HepG2 (cell line): Measurements from ENCODE around the gene MISP3. TPM values are rescaled to one million over a fixed set of nuclear protein-coding genes. Genes with fewer than 3 reads are reported as not detected.

Source experiments
- HNRNPLL ChIP-seq: fragments of 200-400 bp; formaldehyde crosslinking; IDR thresholded peaks from 2 replicates; pipeline ENCODE4 v1.6.1; 2017; ENCODE audit warnings: mild to moderate bottlenecking, low read depth, low read length; ENCODE audit not compliant: poor library complexity, severe bottlenecking
- IKZF4 ChIP-seq: sonication (generic); formaldehyde crosslinking; IDR thresholded peaks from 2 replicates; pipeline ENCODE4 v1.5.1; 2020; ENCODE audit warnings: borderline replicate concordance, mild to moderate bottlenecking, low read depth, missing genetic modification reagents; ENCODE audit errors: not compliant biosample characterization
- NCOR1 ChIP-seq: fragments of 200-600 bp; sonication (generic); IDR thresholded peaks from 2 replicates; pipeline ENCODE4 v1.7.0; 2017; ENCODE audit warnings: antibody characterized with exemption, low read length, borderline replicate concordance
- SIX4 ChIP-seq: sonication (generic); formaldehyde crosslinking; IDR thresholded peaks from 2 replicates; pipeline ENCODE4 v1.4.0; 2020; ENCODE audit warnings: missing genetic modification reagents
- ZNF263 ChIP-seq: sonication (generic); formaldehyde crosslinking; IDR thresholded peaks from 2 replicates; pipeline ENCODE4 v1.4.0; 2020; ENCODE audit warnings: missing genetic modification reagents
- ZNF282 ChIP-seq: fragments of 450-650 bp; IDR thresholded peaks from 2 replicates; pipeline ENCODE4 v1.6.1; 2018; ENCODE audit not compliant: partially characterized antibody
- ZNF331 ChIP-seq: sonication (generic); formaldehyde crosslinking; IDR thresholded peaks from 2 replicates; pipeline ENCODE4 v1.4.0; 2020; ENCODE audit warnings: missing genetic modification reagents
- ZNF33B ChIP-seq: sonication (generic); formaldehyde crosslinking; IDR thresholded peaks from 2 replicates; pipeline ENCODE4 v1.5.1; 2020; ENCODE audit warnings: mild to moderate bottlenecking, missing genetic modification reagents
- ZNF530 ChIP-seq: sonication (generic); formaldehyde crosslinking; IDR thresholded peaks from 2 replicates; pipeline ENCODE4 v1.5.0; 2020; ENCODE audit warnings: low read depth, mild to moderate bottlenecking, missing genetic modification reagents
- ZNF674 ChIP-seq: sonication (generic); formaldehyde crosslinking; IDR thresholded peaks from 2 replicates; pipeline ENCODE4 v1.5.0; 2020; ENCODE audit warnings: low read depth, mild to moderate bottlenecking, missing genetic modification reagents
- ZNF777 ChIP-seq: sonication (generic); formaldehyde crosslinking; IDR thresholded peaks from 2 replicates; pipeline ENCODE4 v1.4.0; 2020; ENCODE audit warnings: missing genetic modification reagents
- ZNF790 ChIP-seq: sonication (generic); formaldehyde crosslinking; IDR thresholded peaks from 2 replicates; pipeline ENCODE4 v1.8.0; 2022; ENCODE audit warnings: missing genetic modification reagents, mild to moderate bottlenecking, borderline replicate concordance
- ZSCAN31 ChIP-seq: sonication (generic); formaldehyde crosslinking; IDR thresholded peaks from 2 replicates; pipeline ENCODE4 v1.5.0; 2020; ENCODE audit warnings: low read depth, mild to moderate bottlenecking, missing genetic modification reagents
- polyA plus RNA-seq, 8 experiments: library from polyadenylated mRNA; depleted of rRNA in 3 of 8; stranded (reverse) in 7 of 8; unstranded in 1 of 8; fragments of >200 nt; fragmentation: Illumina TruSeq in 4 of 8; extraction: Trizol in 4 of 8; gene quantifications; 2 replicates each; pipeline versions ENCODE4 v1.2.1 to v1.2.3, GENCODE V29; 2011 to 2016; ENCODE audit warnings: low read depth in 4 of 8, missing spikeins in 1 of 8, mixed read lengths in 1 of 8; ENCODE audit not compliant: insufficient read depth in 1 of 8
- total RNA-seq, 5 experiments: library from RNA; depleted of rRNA; stranded (reverse); fragments of >200 nt; fragmentation: Illumina TruSeq; extraction: Trizol; gene quantifications; 2 replicates each; pipeline ENCODE4 v1.2.3, GENCODE V29; 2016; ENCODE audit warnings: low read depth in 1 of 5
- TF ChIP-seq, protein P1 (sequence below): sonication (generic); formaldehyde crosslinking; IDR thresholded peaks from 2 replicates; pipeline ENCODE4 v1.5.1; 2020; ENCODE audit warnings: missing genetic modification reagents, mild to moderate bottlenecking, borderline replicate concordance
- TF ChIP-seq, protein P2 (sequence below): sonication (generic); formaldehyde crosslinking; IDR thresholded peaks from 2 replicates; pipeline ENCODE4 v1.4.0; 2020; ENCODE audit warnings: mild to moderate bottlenecking, missing genetic modification reagents
- TF ChIP-seq, protein P3 (sequence below): sonication (generic); formaldehyde crosslinking; conservative IDR thresholded peaks from 2 replicates; pipeline ENCODE4 v1.4.0; 2020; ENCODE audit warnings: mild to moderate bottlenecking, missing genetic modification reagents, moderate library complexity
- TF ChIP-seq, protein P4 (sequence below): sonication (generic); formaldehyde crosslinking; IDR thresholded peaks from 2 replicates; pipeline ENCODE4 v1.4.0; 2020; ENCODE audit warnings: mild to moderate bottlenecking, missing genetic modification reagents
- TF ChIP-seq, protein P5 (sequence below): sonication (generic); formaldehyde crosslinking; IDR thresholded peaks from 2 replicates; pipeline ENCODE4 v1.4.0; 2020; ENCODE audit warnings: mild to moderate bottlenecking, missing genetic modification reagents
- TF ChIP-seq, protein P6 (sequence below): sonication (generic); formaldehyde crosslinking; IDR thresholded peaks from 2 replicates; pipeline ENCODE4 v1.5.1; 2020; ENCODE audit warnings: mild to moderate bottlenecking, missing genetic modification reagents, moderate library complexity

Gene MISP3
- total and polyA plus RNA-seq, 2 of the 13 experiments (the other 11 are each of a cell fraction or from before 2014, with no cell fraction given), result 2.5 to 5.4 TPM

DNA sequence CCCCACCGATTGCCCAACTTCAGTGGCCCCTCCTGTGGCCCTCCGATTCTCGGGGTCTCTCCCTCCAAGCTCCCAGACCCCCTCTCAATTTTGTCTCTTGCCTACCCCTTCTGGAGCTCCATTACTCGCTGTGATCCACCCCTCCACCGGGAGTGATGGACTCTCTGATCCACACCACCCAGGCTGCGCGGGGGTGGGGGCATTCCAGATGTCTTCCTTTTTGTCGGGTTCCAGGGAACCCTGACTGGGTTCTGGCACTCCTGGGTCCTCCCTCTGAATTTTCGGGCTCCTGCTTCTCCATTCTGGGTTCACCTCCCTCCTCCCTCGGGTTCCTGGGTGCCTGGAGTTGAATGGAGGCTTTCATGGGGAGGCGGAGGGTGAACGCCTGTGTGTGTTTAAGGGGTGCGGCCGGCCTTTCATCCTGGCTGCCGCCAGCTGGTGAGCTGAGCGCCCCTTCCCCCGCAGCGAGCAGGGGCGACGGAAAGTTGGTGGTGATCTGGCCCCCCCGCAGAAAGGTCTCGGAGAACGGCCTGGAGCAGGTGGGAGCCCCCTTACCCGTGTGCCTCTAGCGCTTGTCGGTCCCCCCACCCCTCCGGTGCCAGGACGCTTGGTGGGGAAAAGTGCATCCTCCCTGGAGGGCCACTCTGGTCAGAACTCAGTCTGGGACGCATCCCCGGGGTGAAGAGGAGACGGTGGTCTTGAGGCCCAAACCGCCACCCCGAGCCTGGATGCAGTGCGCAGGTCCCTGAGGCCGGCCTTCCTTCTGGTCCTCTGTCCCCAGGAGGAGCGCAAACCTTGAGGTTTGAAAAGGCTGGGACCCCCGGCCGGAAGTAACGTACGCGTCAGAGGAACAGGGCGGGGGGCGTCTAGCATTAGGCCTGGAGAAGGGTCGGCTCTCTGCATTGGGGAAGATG lies 1.6 kb downstream of the MISP3 start (continued):
- TF ChIP-seq, protein P1, sequence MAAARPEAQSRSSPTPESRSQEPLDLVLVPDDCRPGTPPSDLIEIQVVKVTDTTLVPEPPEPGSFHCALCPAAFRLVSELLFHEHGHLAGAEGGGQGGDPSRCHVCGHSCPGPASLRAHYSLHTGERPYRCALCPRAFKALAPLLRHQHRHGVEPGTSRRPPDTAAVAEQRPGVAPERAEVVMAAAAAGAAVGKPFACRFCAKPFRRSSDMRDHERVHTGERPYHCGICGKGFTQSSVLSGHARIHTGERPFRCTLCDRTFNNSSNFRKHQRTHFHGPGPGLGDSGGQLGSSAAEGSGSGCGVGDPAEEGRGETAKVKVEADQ (CRISPR knock-in tag), result no peak
- no peak for TF ChIP-seq ZNF331 (CRISPR knock-in tag)
- TF ChIP-seq ZNF33B (CRISPR knock-in tag), result 0 out of 2 replicates have a peak, but pooled peaks have one; percentile 19
- no peak for TF ChIP-seq ZNF530 (CRISPR knock-in tag)
- TF ChIP-seq, protein P2, sequence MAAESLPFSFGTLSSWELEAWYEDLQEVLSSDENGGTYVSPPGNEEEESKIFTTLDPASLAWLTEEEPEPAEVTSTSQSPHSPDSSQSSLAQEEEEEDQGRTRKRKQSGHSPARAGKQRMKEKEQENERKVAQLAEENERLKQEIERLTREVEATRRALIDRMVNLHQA (CRISPR knock-in tag), result no peak
- TF ChIP-seq, protein P3, sequence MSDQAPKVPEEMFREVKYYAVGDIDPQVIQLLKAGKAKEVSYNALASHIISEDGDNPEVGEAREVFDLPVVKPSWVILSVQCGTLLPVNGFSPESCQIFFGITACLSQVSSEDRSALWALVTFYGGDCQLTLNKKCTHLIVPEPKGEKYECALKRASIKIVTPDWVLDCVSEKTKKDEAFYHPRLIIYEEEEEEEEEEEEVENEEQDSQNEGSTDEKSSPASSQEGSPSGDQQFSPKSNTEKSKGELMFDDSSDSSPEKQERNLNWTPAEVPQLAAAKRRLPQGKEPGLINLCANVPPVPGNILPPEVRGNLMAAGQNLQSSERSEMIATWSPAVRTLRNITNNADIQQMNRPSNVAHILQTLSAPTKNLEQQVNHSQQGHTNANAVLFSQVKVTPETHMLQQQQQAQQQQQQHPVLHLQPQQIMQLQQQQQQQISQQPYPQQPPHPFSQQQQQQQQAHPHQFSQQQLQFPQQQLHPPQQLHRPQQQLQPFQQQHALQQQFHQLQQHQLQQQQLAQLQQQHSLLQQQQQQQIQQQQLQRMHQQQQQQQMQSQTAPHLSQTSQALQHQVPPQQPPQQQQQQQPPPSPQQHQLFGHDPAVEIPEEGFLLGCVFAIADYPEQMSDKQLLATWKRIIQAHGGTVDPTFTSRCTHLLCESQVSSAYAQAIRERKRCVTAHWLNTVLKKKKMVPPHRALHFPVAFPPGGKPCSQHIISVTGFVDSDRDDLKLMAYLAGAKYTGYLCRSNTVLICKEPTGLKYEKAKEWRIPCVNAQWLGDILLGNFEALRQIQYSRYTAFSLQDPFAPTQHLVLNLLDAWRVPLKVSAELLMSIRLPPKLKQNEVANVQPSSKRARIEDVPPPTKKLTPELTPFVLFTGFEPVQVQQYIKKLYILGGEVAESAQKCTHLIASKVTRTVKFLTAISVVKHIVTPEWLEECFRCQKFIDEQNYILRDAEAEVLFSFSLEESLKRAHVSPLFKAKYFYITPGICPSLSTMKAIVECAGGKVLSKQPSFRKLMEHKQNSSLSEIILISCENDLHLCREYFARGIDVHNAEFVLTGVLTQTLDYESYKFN (CRISPR knock-in tag), result no peak
- no peak for TF ChIP-seq ZNF282
- TF ChIP-seq, protein P4, sequence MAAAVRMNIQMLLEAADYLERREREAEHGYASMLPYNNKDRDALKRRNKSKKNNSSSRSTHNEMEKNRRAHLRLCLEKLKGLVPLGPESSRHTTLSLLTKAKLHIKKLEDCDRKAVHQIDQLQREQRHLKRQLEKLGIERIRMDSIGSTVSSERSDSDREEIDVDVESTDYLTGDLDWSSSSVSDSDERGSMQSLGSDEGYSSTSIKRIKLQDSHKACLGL, result no peak
- TF ChIP-seq ZNF263 (CRISPR knock-in tag), result peak; percentile 38; the same call in 1 of the 2 replicates
- no peak for TF ChIP-seq ZNF674
- peak; percentile 54; the same call in 1 of the 2 replicates for TF ChIP-seq ZNF777 (CRISPR knock-in tag)
- peak; percentile 31 for TF ChIP-seq IKZF4 (CRISPR knock-in tag)
- TF ChIP-seq HNRNPLL, result peak; percentile 67
- TF ChIP-seq ZSCAN31, result no peak
- TF ChIP-seq SIX4 (CRISPR knock-in tag), result no peak
- TF ChIP-seq NCOR1, result no peak
- TF ChIP-seq ZNF790 (CRISPR knock-in tag), result no peak
- TF ChIP-seq, protein P5, sequence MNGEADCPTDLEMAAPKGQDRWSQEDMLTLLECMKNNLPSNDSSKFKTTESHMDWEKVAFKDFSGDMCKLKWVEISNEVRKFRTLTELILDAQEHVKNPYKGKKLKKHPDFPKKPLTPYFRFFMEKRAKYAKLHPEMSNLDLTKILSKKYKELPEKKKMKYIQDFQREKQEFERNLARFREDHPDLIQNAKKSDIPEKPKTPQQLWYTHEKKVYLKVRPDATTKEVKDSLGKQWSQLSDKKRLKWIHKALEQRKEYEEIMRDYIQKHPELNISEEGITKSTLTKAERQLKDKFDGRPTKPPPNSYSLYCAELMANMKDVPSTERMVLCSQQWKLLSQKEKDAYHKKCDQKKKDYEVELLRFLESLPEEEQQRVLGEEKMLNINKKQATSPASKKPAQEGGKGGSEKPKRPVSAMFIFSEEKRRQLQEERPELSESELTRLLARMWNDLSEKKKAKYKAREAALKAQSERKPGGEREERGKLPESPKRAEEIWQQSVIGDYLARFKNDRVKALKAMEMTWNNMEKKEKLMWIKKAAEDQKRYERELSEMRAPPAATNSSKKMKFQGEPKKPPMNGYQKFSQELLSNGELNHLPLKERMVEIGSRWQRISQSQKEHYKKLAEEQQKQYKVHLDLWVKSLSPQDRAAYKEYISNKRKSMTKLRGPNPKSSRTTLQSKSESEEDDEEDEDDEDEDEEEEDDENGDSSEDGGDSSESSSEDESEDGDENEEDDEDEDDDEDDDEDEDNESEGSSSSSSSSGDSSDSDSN (CRISPR knock-in tag), result peak; percentile 5; the same call in 1 of the 2 replicates
- TF ChIP-seq, protein P6, sequence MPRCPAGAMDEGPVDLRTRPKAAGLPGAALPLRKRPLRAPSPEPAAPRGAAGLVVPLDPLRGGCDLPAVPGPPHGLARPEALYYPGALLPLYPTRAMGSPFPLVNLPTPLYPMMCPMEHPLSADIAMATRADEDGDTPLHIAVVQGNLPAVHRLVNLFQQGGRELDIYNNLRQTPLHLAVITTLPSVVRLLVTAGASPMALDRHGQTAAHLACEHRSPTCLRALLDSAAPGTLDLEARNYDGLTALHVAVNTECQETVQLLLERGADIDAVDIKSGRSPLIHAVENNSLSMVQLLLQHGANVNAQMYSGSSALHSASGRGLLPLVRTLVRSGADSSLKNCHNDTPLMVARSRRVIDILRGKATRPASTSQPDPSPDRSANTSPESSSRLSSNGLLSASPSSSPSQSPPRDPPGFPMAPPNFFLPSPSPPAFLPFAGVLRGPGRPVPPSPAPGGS, result 0 out of 2 replicates have a peak, but pooled peaks have one; percentile 68
